Endothelial cell of umbilical vein (primary cell): ENCODE results near the gene CAAP1. TPM values are rescaled to one million over a fixed set of nuclear protein-coding genes. Genes with fewer than 3 reads are reported as not detected.

Source experiments
- BruUV-seq: library from RNA; stranded (reverse); fragments of 400-500 nt; replicated peaks from 2 replicates; lab custom pipeline; 2021; lab: Mats Ljungman, UMichigan
- CTCF ChIA-PET: fragments of 300-600, 350-600 bp; sonication (Branson Sonifier 250); formaldehyde crosslinking; loops from one replicate; lab custom pipeline; 2021; ENCODE audit warnings: antibody characterized with exemption, inconsistent platforms; lab: Charles Lee
- POLR2A ChIA-PET: fragments of 300-600, 350-600 bp; sonication (Branson Sonifier 250); formaldehyde crosslinking; loops from one replicate; lab custom pipeline; 2021; ENCODE audit warnings: antibody characterized with exemption, inconsistent platforms; lab: Charles Lee
- DNase-seq: peaks from one replicate; pipeline ENCODE4 v3.0.0-alpha.2; 2011; ENCODE audit warnings: low read depth, low spot score
- FAIRE-seq: peaks from 2 replicates; lab custom pipeline; 2011; peaks lifted over from hg19 to GRCh38; lab: Jason Lieb, UNC
- H2AFZ ChIP-seq: 2 replicates; pipeline ENCODE4 v1.6.0; 2012; ENCODE audit warnings: low read depth, low read length, control low read depth, inconsistent platforms
- H3K27ac ChIP-seq: 2 replicates; pipeline ENCODE4 v1.5.1; 2011; ENCODE audit warnings: low read depth, mild to moderate bottlenecking, control low read depth, low read length, moderate library complexity; ENCODE audit not compliant: insufficient read depth
- H3K27me3 ChIP-seq, 2 experiments: 2 replicates each; pipeline versions ENCODE4 v1.6.0 to v1.6.1; 2011; ENCODE audit warnings: low read length in 2 of 2, mixed read lengths in 1 of 2; ENCODE audit not compliant: control insufficient read depth in 2 of 2, insufficient read depth in 2 of 2
- H3K36me3 ChIP-seq, 2 experiments: 2 replicates in 1 of 2; 3 replicates in 1 of 2; pipeline ENCODE4 v1.5.1; 2011; ENCODE audit warnings: low read length in 2 of 2, mild to moderate bottlenecking in 1 of 2, moderate library complexity in 1 of 2; ENCODE audit not compliant: control insufficient read depth in 2 of 2, insufficient read depth in 2 of 2; ENCODE audit errors: extremely low read depth in 1 of 2
- H3K4me1 ChIP-seq: 3 replicates; pipeline ENCODE4 v1.5.1; 2011; ENCODE audit warnings: mild to moderate bottlenecking, low read length; ENCODE audit not compliant: control insufficient read depth, insufficient read depth; ENCODE audit errors: extremely low read depth
- H3K4me2 ChIP-seq: 2 replicates; pipeline ENCODE4 v1.6.1; 2011; ENCODE audit warnings: low read length, control low read depth, mixed read lengths; ENCODE audit not compliant: insufficient read depth
- H3K4me3 ChIP-seq, 3 experiments: fragments of 200-600 bp in 1 of 3; sonication (generic), shearing (Covaris generic) in 1 of 3; replicated peaks in 1 of 3; 2 replicates each; pipeline ENCODE4 v1.5.1; 2011 to 2016; ENCODE audit warnings: control low read depth in 3 of 3, low read length in 3 of 3, mild to moderate bottlenecking in 2 of 3, inconsistent platforms in 1 of 3, low read depth in 1 of 3, moderate library complexity in 1 of 3; ENCODE audit not compliant: insufficient read depth in 1 of 3
- H3K79me2 ChIP-seq: 2 replicates; pipeline ENCODE4 v1.6.0; 2012; ENCODE audit warnings: low read length, inconsistent platforms; ENCODE audit not compliant: control insufficient read depth, insufficient read depth
- H3K9ac ChIP-seq: replicated peaks from 2 replicates; pipeline ENCODE3; 2011; ENCODE audit warnings: low read length, control low read depth; ENCODE audit not compliant: insufficient read depth; ENCODE audit errors: extremely low read depth
- H3K9me1 ChIP-seq: replicated peaks from 3 replicates; pipeline ENCODE4 v1.6.0; 2011; ENCODE audit warnings: mild to moderate bottlenecking, low read length; ENCODE audit not compliant: control insufficient read depth, insufficient read depth; ENCODE audit errors: extremely low read depth
- H3K9me3 ChIP-seq: replicated peaks from 2 replicates; pipeline ENCODE4 v1.5.1; 2012; ENCODE audit warnings: low read length, inconsistent platforms; ENCODE audit not compliant: control insufficient read depth, insufficient read depth
- H4K20me1 ChIP-seq: replicated peaks from 2 replicates; pipeline ENCODE3; 2011; ENCODE audit warnings: mild to moderate bottlenecking, low read length; ENCODE audit not compliant: control insufficient read depth, insufficient read depth; ENCODE audit errors: extremely low read depth
- EZH2 ChIP-seq: IDR thresholded peaks from 2 replicates; pipeline ENCODE4 v1.6.1; 2012; ENCODE audit warnings: borderline replicate concordance, low read depth, mild to moderate bottlenecking, moderate library complexity, low read length, inconsistent platforms; ENCODE audit not compliant: severe bottlenecking
- FOS ChIP-seq: IDR thresholded peaks from 2 replicates; pipeline ENCODE4 v1.6.1; 2011; ENCODE audit warnings: mild to moderate bottlenecking, low read length, moderate library complexity, borderline replicate concordance; ENCODE audit not compliant: insufficient read depth
- GATA2 ChIP-seq: IDR thresholded peaks from 2 replicates; pipeline ENCODE4 v1.7.0; 2011; ENCODE audit warnings: low read depth, mild to moderate bottlenecking, moderate library complexity, mixed read lengths, low read length; ENCODE audit not compliant: insufficient read length, insufficient read depth
- JUN ChIP-seq: IDR thresholded peaks from 2 replicates; pipeline ENCODE4 v1.6.1; 2011; ENCODE audit warnings: borderline replicate concordance, low read depth; ENCODE audit not compliant: insufficient read length, insufficient read depth
- MAX ChIP-seq: IDR thresholded peaks from 2 replicates; pipeline ENCODE4 v1.6.1; 2011; ENCODE audit not compliant: insufficient read depth, insufficient read length
- MYC ChIP-seq: IDR thresholded peaks from one replicate; pipeline ENCODE4 v1.6.1; 2011; ENCODE audit warnings: mild to moderate bottlenecking, low read depth, low read length
- POLR2A ChIP-seq: IDR thresholded peaks from 2 replicates; pipeline ENCODE4 v1.6.1; 2012; ENCODE audit warnings: low read depth, mild to moderate bottlenecking, control low read depth, low read length
- POLR2AphosphoS5 ChIP-seq: IDR thresholded peaks from 2 replicates; pipeline ENCODE4 v1.6.1; 2012; ENCODE audit warnings: low read depth, mild to moderate bottlenecking, control low read depth, low read length, moderate library complexity; ENCODE audit not compliant: insufficient read depth
- dilution Hi-C: fragments of 300-500 bp; cut with MboI; formaldehyde crosslinking; loops from one replicate; pipeline ENCODE4 v1.15.0; 2019; ENCODE audit warnings: low sequenced_read_pairs; ENCODE audit not compliant: extremely low pct_ligation_motif_present
- intact Hi-C: fragments of 100-400 bp; cut with micrococcal nuclease; formaldehyde crosslinking; loops from one replicate; pipeline ENCODE4 v1.10.0; 2022
- polyA plus RNA-seq, 4 experiments: library from polyadenylated mRNA; depleted of rRNA in 3 of 4; stranded (reverse) in 3 of 4; unstranded in 1 of 4; fragments of >200 nt; gene quantifications; 2 replicates each; pipeline versions ENCODE4 v1.2.1 to v1.2.3, GENCODE V29; 2011 to 2012; ENCODE audit warnings: missing spikeins in 1 of 4
- total RNA-seq: library from RNA; stranded (reverse); gene quantifications from 2 replicates; pipeline ENCODE4 v1.2.3, GENCODE V29; 2021
- TF ChIP-seq, protein P1 (sequence below), 2 donors: IDR thresholded peaks; 1 replicate in 1 of 2; 2 replicates in 1 of 2; pipeline ENCODE4 v1.5.1; 2011; ENCODE audit warnings: low read length in 2 of 2, mild to moderate bottlenecking in 2 of 2, moderate library complexity in 2 of 2, control low read depth in 1 of 2, inconsistent platforms in 1 of 2, low read depth in 1 of 2; ENCODE audit not compliant: insufficient read depth in 1 of 2; ENCODE audit errors: extremely low read depth in 1 of 2

The CAAP1 gene
- total and polyA plus RNA-seq, 2 donors (not counting 3 experiments of a cell fraction or from before 2014, with no cell fraction given): 5.3 to 16.1 TPM

GRCh38 chr9:26939955-26940711 is 47.5 kb upstream of the CAAP1 start:
- Histone ChIP-seq H3K4me1 (peaks cover 3% of the 10 kb centered on the region), H3K27ac (no peak overlapping the region), H3K36me3 (no peaks in the 10 kb centered on the region), H3K27me3 (no peaks in the 10 kb centered on the region), H3K9me1 (no peaks in the 10 kb centered on the region), H3K9ac (no peak overlapping the region), H3K79me2 (peaks cover 95% of the 10 kb centered on the region), H2AFZ (no peak overlapping the region), H4K20me1 (peaks cover 5% of the 10 kb centered on the region), H3K4me2 (no peak overlapping the region), H3K4me3 (no peak overlapping the region), H3K9me3 (no peaks in the 10 kb centered on the region)
- TF ChIP-seq EZH2 (no peak), POLR2AphosphoS5 (no peak), FOS (no peak), MAX (no peak), GATA2 (no peak), JUN (no peak), MYC (no peak), POLR2A (no peak)
- TF ChIP-seq, protein P1, sequence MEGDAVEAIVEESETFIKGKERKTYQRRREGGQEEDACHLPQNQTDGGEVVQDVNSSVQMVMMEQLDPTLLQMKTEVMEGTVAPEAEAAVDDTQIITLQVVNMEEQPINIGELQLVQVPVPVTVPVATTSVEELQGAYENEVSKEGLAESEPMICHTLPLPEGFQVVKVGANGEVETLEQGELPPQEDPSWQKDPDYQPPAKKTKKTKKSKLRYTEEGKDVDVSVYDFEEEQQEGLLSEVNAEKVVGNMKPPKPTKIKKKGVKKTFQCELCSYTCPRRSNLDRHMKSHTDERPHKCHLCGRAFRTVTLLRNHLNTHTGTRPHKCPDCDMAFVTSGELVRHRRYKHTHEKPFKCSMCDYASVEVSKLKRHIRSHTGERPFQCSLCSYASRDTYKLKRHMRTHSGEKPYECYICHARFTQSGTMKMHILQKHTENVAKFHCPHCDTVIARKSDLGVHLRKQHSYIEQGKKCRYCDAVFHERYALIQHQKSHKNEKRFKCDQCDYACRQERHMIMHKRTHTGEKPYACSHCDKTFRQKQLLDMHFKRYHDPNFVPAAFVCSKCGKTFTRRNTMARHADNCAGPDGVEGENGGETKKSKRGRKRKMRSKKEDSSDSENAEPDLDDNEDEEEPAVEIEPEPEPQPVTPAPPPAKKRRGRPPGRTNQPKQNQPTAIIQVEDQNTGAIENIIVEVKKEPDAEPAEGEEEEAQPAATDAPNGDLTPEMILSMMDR (IDR thresholded peaks at IDR 0.05; ENCODE audit: extremely low read depth in 1 of 2, insufficient read depth in 1 of 2, low read depth in 1 of 2, low read length in 2 of 2): no peak
- no peak for FAIRE-seq
- dilution Hi-C loops: no loop called here
- POLR2A ChIA-PET: no interaction called here
- CTCF ChIA-PET: interaction anchor here (0.6 kb wide), 1 partner anchor 199 kb away, joined by 3 read pairs; no protein-coding TSS in a partner anchor
- intact Hi-C loops: no loop called here
- no peak for DNase-seq
- no TSS peak for BruUV-seq
